ENCODE measurements around the gene CASTOR2.

DNA sequence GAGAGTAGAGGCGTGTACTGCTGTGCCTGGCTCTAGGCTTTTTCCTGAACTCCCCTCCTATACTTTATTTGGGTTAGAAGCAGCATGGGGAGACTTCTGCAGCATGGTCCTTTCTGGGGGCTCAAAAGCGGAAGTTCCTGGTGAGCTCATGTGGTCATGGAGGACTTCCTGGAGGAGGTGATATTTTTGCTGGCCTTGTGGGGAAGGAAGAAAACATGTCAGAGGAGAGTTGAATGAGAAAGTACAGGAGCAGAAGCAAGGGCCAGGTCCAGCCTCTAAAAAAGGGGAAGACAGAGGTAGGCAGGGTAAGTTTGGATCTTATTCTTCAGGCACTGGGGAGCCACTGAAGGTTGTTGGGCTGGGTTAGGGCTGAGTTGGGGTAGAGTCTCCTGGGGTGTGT is 45.5 kb downstream of the CASTOR2 start:
- TF ChIP-seq, protein P1, sequence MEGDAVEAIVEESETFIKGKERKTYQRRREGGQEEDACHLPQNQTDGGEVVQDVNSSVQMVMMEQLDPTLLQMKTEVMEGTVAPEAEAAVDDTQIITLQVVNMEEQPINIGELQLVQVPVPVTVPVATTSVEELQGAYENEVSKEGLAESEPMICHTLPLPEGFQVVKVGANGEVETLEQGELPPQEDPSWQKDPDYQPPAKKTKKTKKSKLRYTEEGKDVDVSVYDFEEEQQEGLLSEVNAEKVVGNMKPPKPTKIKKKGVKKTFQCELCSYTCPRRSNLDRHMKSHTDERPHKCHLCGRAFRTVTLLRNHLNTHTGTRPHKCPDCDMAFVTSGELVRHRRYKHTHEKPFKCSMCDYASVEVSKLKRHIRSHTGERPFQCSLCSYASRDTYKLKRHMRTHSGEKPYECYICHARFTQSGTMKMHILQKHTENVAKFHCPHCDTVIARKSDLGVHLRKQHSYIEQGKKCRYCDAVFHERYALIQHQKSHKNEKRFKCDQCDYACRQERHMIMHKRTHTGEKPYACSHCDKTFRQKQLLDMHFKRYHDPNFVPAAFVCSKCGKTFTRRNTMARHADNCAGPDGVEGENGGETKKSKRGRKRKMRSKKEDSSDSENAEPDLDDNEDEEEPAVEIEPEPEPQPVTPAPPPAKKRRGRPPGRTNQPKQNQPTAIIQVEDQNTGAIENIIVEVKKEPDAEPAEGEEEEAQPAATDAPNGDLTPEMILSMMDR (IDR thresholded peaks at IDR 0.05; ENCODE audit: low read depth, low read length), result no peak
- no peak for TF ChIP-seq EZH2phosphoT487 (IDR thresholded peaks at IDR 0.05; ENCODE audit: low read depth)

Data from OCI-LY3 (cell line).